ENCODE data around the gene SCARF1.
"Not testable (repeated sequence)": the region's sequence is repeated elsewhere in the genome, so short reads cannot be mapped to it uniquely, and the experiment has no call there.

Gene SCARF1

GRCh38 chr17:1652794-1653193 lies 7.3 kb upstream of the SCARF1 start:
- H3K9ac ChIP-seq (ENCODE audit: low read depth, low read length); H3K9me3 ChIP-seq (ENCODE audit: control insufficient read depth, insufficient read depth, low read length); H3K4me1 ChIP-seq (ENCODE audit: insufficient read depth, low read length): not testable (repeated sequence)
- H3K36me3 ChIP-seq (ENCODE audit: insufficient read depth, low read length) = peaks cover 47% of the 10 kb centered on the region

DNA sequence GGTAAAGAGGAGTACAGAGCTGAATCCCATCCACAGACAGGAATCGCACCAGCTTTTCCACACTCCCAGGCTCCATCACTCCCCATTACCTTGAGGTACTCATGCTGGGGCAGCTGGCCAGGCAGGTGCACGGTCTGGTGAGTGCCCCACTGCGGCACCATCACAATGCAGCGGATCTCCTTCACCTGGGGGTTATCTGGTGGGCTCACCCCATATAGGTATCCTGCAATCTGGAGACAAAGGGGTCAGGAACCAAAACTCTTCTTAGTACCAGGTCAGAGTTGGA lies 6.0 kb upstream of the SCARF1 start:
- Histone ChIP-seq H3K9me3 (ENCODE audit: control insufficient read depth, insufficient read depth, low read length) (no peaks in the 10 kb centered on the region), H3K36me3 (ENCODE audit: insufficient read depth, low read length) (peaks cover 36% of the 10 kb centered on the region), H3K9ac (ENCODE audit: low read depth, low read length) (no peak overlapping the region), H3K4me1 (ENCODE audit: insufficient read depth, low read length) (peaks cover 2% of the 10 kb centered on the region; the same call in 1 of the 2 replicates)

GRCh38 chr17:1650731-1651558 lies 5.4 kb upstream of the SCARF1 start:
- peaks cover 8% of the 10 kb centered on the region; the same call in 1 of the 2 replicates for H3K4me1 ChIP-seq (ENCODE audit: insufficient read depth, low read length)
- H3K9ac ChIP-seq (ENCODE audit: low read depth, low read length) = no peak overlapping the region
- no peaks in the 10 kb centered on the region for H3K9me3 ChIP-seq (ENCODE audit: control insufficient read depth, insufficient read depth, low read length)
- H3K36me3 ChIP-seq (ENCODE audit: insufficient read depth, low read length) = peaks cover 34% of the 10 kb centered on the region

- H3K9ac ChIP-seq (ENCODE audit: low read depth, low read length) = peak within 1 kb of the TSS; percentile 71
- H3K36me3 ChIP-seq (ENCODE audit: insufficient read depth, low read length) = peaks cover 32% of the 10 kb centered on the region
- no peaks in the 10 kb centered on the region for H3K9me3 ChIP-seq (ENCODE audit: control insufficient read depth, insufficient read depth, low read length)
- H3K4me1 ChIP-seq (ENCODE audit: insufficient read depth, low read length) = peaks cover 13% of the 10 kb centered on the region; the same call in 1 of the 2 replicates
These were observed 4.4 kb upstream of the SCARF1 start, which contains the start of gene RILP for GRCh38 chr17:1649844-1650501. Gene RILP, minus strand, starts transcription at chr17:1649866. Its CDS starts 62 bp downstream, at chr17:1649804.

- Histone ChIP-seq H3K36me3 (ENCODE audit: insufficient read depth, low read length) (peaks cover 26% of the 10 kb centered on the region), H3K9ac (ENCODE audit: low read depth, low read length) (peak overlapping the region; percentile 71), H3K9me3 (ENCODE audit: control insufficient read depth, insufficient read depth, low read length) (no peaks in the 10 kb centered on the region), H3K4me1 (ENCODE audit: insufficient read depth, low read length) (peaks cover 20% of the 10 kb centered on the region; the same call in 1 of the 2 replicates)
These were observed 3.7 kb upstream of the SCARF1 start for GRCh38 chr17:1648963-1649843.

DNA sequence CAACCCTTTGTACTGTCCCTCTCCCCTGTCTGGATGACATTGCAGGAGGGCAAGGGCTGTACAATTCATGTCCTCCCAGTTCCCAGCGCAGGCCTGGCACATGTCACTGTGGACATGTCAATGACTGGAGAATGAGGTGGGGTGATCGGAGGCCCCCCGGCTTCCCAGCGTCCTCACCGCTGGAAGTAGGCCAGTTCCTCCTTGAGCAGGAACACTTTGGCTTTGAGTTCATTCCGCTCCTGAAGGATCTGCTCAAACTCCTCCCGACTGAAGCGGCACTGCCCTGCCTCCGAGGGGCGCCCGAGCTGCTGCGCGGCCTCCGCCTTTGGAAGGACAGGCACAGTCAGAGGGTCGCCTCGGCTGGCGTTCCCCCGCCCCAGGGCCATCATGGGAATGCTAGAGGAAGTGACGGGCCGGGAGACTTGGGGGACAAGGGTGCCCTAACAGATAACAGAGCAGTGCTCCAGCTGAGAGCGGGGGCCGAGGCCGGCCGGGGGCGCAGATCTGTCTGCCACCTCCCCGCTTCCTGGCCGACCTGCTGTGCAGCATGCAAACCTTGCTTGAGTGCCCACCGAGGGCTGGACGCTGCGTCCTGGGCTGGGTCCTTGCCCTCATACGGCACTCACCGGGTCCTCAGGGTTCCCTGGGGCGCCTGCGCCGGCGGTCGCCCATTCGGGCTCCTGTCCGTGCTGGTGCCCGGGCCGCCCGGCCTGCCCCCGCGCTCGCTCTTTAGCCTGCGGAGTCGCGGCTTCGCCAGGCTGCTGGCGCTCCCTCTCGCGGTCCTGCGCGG lies 2.8 kb upstream of the SCARF1 start:
- Histone ChIP-seq H3K4me1 (ENCODE audit: insufficient read depth, low read length) (peaks cover 24% of the 10 kb centered on the region; the same call in 1 of the 2 replicates), H3K9ac (ENCODE audit: low read depth, low read length) (peak overlapping the region; percentile 69), H3K9me3 (ENCODE audit: control insufficient read depth, insufficient read depth, low read length) (no peaks in the 10 kb centered on the region), H3K36me3 (ENCODE audit: insufficient read depth, low read length) (peaks cover 18% of the 10 kb centered on the region)

- H3K36me3 ChIP-seq (ENCODE audit: insufficient read depth, low read length) = peaks cover 14% of the 10 kb centered on the region
- H3K4me1 ChIP-seq (ENCODE audit: insufficient read depth, low read length) = peaks cover 24% of the 10 kb centered on the region; the same call in 1 of the 2 replicates
- H3K9ac ChIP-seq (ENCODE audit: low read depth, low read length) = no peak overlapping the region
These were observed 2.3 kb upstream of the SCARF1 start for GRCh38 chr17:1647802-1648171.

GRCh38 chr17:1646199-1646875 lies 805 bp upstream of the SCARF1 start:
- no peak overlapping the region for H3K9ac ChIP-seq (ENCODE audit: low read depth, low read length)
- no peaks in the 10 kb centered on the region for H3K9me3 ChIP-seq (ENCODE audit: control insufficient read depth, insufficient read depth, low read length)
- peaks cover 5% of the 10 kb centered on the region; the same call in 1 of the 2 replicates for H3K36me3 ChIP-seq (ENCODE audit: insufficient read depth, low read length)
- peaks cover 24% of the 10 kb centered on the region; the same call in 1 of the 2 replicates for H3K4me1 ChIP-seq (ENCODE audit: insufficient read depth, low read length)

More at GRCh38 chr17:1647802-1648171, 2.3 kb upstream of the SCARF1 start:
- H3K9me3 ChIP-seq (ENCODE audit: control insufficient read depth, insufficient read depth, low read length) = no peaks in the 10 kb centered on the region

GRCh38 chr17:1644493-1645206 lies 882 bp downstream of the SCARF1 start:
- H3K9ac ChIP-seq (ENCODE audit: low read depth, low read length) = peak overlapping the region; percentile 58; the same call in 1 of the 2 replicates
- peaks cover 24% of the 10 kb centered on the region; the same call in 1 of the 2 replicates for H3K4me1 ChIP-seq (ENCODE audit: insufficient read depth, low read length)
- no peaks in the 10 kb centered on the region for H3K36me3 ChIP-seq (ENCODE audit: insufficient read depth, low read length)

GRCh38 chr17:1643999-1644492 lies 1.5 kb downstream of the SCARF1 start:
- H3K9me3 ChIP-seq (ENCODE audit: control insufficient read depth, insufficient read depth, low read length) = no peaks in the 10 kb centered on the region
- H3K9ac ChIP-seq (ENCODE audit: low read depth, low read length) = peak overlapping the region; percentile 58
- H3K4me1 ChIP-seq (ENCODE audit: insufficient read depth, low read length) = peaks cover 24% of the 10 kb centered on the region; the same call in 1 of the 2 replicates
- H3K36me3 ChIP-seq (ENCODE audit: insufficient read depth, low read length) = no peaks in the 10 kb centered on the region

More at GRCh38 chr17:1644493-1645206, 882 bp downstream of the SCARF1 start:
- no peaks in the 10 kb centered on the region for H3K9me3 ChIP-seq (ENCODE audit: control insufficient read depth, insufficient read depth, low read length)

DNA sequence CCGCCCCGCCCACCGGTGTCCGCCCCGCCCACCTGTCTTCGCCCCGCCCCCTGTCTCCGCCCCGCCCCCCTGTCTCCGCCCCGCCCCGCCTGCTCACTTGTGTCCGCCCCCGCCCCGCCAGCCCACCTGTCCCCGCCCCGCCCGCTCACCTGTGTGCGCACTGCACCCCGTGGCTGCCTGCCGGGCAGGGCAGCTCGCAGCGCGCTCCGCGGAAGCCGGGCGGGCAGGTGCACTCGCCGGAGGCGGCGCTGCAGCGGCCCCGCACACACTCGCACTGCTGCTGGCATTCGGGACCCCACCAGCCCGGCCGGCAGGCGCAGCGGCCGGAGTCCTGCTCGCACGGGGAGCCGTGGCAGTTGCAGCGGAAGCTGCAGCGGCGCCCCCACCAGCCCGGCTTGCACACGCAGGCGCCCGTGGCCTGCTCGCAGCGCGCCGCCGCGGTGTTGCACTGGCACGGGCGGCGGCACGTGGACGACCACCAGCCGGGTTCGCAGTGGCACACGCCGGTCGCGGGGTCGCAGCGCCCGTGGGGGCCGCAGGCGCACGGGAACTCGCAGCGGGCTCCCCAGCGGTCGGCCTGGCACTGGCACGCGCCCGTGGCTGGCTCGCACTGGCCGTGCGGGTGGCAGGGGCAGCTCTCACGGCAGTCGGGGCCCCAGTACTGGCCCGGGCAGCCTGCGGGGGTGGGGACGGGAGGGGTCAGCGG lies 2.1 kb downstream of the SCARF1 start:
- Histone ChIP-seq H3K36me3 (ENCODE audit: insufficient read depth, low read length) (no peaks in the 10 kb centered on the region), H3K4me1 (ENCODE audit: insufficient read depth, low read length) (peaks cover 24% of the 10 kb centered on the region; the same call in 1 of the 2 replicates), H3K9me3 (ENCODE audit: control insufficient read depth, insufficient read depth, low read length) (no peaks in the 10 kb centered on the region), H3K9ac (ENCODE audit: low read depth, low read length) (peak overlapping the region; percentile 58)

DNA sequence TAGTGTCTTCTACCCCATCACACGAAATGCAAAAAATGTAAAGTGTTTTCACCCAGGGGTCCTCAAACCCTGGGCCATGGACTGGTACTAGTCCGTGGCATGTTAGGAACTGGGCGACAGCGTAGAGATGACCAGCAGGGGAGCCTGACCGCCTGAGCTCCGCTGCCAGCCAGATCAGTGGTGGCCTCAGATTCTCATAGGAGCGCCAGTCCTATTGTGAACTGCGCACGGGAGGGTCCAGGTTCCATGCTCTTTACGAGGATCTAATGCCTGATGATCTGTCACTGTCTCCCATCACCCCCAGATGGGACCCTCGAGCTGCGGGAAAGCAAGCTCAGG lies 4.5 kb downstream of the SCARF1 start:
- Histone ChIP-seq H3K36me3 (ENCODE audit: insufficient read depth, low read length) (no peaks in the 10 kb centered on the region), H3K9me3 (ENCODE audit: control insufficient read depth, insufficient read depth, low read length) (no peaks in the 10 kb centered on the region), H3K4me1 (ENCODE audit: insufficient read depth, low read length) (peaks cover 23% of the 10 kb centered on the region; the same call in 1 of the 2 replicates), H3K9ac (ENCODE audit: low read depth, low read length) (no peak overlapping the region; the same call in 1 of the 2 replicates)

Measured in ES-I3 (cell line).